22Rv1 (cell line): ENCODE results near the gene ANLN.

Experiments used
- CTCF ChIP-seq: fragments of 450-650 bp; IDR thresholded peaks from 2 replicates; pipeline ENCODE4 v1.5.1; 2017; ENCODE audit warnings: mild to moderate bottlenecking
- ZFX ChIP-seq: fragments of 450-650 bp; IDR thresholded peaks from 2 replicates; pipeline ENCODE4 v1.6.1; 2017; ENCODE audit warnings: antibody characterized with exemption, borderline replicate concordance

DNA sequence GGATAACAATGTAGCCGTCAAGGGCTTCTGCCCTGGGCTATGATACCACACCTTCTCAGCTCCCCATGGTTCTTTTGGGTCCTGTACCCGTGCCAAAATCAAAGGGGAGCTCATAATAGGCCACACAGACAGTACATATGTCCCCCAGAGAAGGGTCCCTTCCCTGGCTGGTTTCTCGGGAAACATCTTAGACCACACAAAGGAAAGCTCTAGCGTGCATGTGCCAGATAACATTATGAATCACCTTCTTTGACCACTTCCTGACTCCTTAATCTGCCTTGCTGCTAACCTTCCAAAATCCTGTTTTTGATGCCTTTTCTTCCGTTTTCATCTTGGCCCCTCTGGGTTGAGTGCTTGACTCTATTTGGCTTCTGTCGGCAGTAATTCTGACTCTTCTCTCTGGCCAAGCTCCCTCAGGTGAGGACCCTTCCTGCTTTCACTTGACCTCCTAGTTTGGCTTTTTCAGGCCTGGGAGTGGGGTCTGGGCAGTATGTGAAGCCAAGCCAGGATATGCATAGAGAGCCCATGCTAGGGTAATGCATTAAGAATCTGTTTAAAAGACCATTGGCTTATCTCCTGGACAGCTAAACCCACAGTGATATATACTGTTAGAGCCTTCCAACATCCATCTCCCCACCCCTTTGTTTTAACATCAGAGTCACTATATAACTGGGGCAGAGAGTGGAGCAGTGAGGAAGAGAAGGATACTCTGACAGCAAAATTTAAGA lies 84.8 kb downstream of the ANLN start:
- no peak for TF ChIP-seq CTCF
- TF ChIP-seq ZFX = no peak
